SH-SY5Y (cell line): ENCODE results near the gene KCNK16.

Source experiments
- GATA2 ChIP-seq: IDR thresholded peaks from 2 replicates; pipeline ENCODE4 v1.6.1; 2011; ENCODE audit warnings: mild to moderate bottlenecking, low read depth, low read length
- GATA3 ChIP-seq: IDR thresholded peaks from 2 replicates; pipeline ENCODE4 v1.6.1; 2011; ENCODE audit warnings: low read depth, mild to moderate bottlenecking, low read length, moderate library complexity

DNA sequence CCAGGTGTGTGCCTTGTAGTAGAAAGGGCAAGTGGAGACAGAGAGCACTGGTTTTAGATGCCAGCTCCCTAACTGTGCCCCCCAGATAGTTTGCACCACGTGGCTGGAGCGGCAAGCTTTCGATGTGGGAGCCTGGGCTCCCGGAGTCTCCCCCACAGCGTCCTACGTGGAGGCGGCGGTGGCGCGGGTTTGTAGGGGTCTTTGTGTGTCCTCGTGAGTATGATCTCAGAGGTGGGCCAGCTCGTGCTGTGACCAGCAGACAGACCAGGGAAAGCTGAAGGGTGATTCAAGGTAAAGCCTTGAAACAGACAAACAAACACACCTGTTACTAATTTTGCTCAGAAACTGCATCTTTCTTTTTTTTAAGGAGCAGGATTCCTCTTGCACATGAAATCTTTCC, 5.6 kb upstream of the KCNK16 start:
- TF ChIP-seq GATA3 (no peak), GATA2 (no peak)
